IMR-90 (cell line): ENCODE results near the gene DENND2C. TPM values are rescaled to one million over a fixed set of nuclear protein-coding genes. Genes with fewer than 3 reads are reported as not detected.

Source experiments
- ATAC-seq: fragments of 200-7000 bp; cut with Tn5 transposase; 2 replicates; pipeline ENCODE4 v1.9.1; 2020; ENCODE audit warnings: low read depth, mild to moderate bottlenecking, moderate library complexity
- BruUV-seq: library from RNA; stranded (reverse); fragments of 400-500 nt; replicated peaks from 2 replicates; lab custom pipeline; 2021; lab: Mats Ljungman, UMichigan
- CTCF ChIA-PET: fragments of 300-600 bp; formaldehyde crosslinking; extraction: SDS; loops from one replicate; lab custom pipeline; 2021; ENCODE audit warnings: antibody characterized with exemption; lab: Yijun Ruan, JAX
- POLR2A ChIA-PET: fragments of 300-600 bp; sonication (Branson Sonifier 250); formaldehyde crosslinking; loops from one replicate; lab custom pipeline; 2022; ENCODE audit warnings: antibody characterized with exemption; ENCODE audit not compliant: unreplicated experiment; lab: Charles Lee
- DNase-seq: peaks from one replicate; pipeline ENCODE4 v3.0.0; 2013
- H2AFZ ChIP-seq: replicated peaks from 2 replicates; pipeline ENCODE3; 2013; ENCODE audit warnings: low read length, mild to moderate bottlenecking; ENCODE audit not compliant: poor library complexity
- H2AK5ac ChIP-seq: 2 replicates; pipeline ENCODE4 v1.6.1; 2013; ENCODE audit warnings: low read depth, low read length, inconsistent platforms
- H2AK9ac ChIP-seq: replicated peaks from 2 replicates; pipeline ENCODE3; 2013; ENCODE audit warnings: mild to moderate bottlenecking, low read depth, low read length, moderate library complexity; ENCODE audit not compliant: poor library complexity
- H2BK120ac ChIP-seq: 2 replicates; pipeline ENCODE4 v1.6.1; 2013; ENCODE audit warnings: low read depth, low read length, inconsistent platforms
- H2BK15ac ChIP-seq: 3 replicates; pipeline ENCODE4 v1.6.1; 2013; ENCODE audit warnings: low read depth, low read length, inconsistent platforms
- H2BK20ac ChIP-seq: 2 replicates; pipeline ENCODE4 v1.6.1; 2013; ENCODE audit warnings: low read depth, mild to moderate bottlenecking, inconsistent platforms, low read length, moderate library complexity
- H2BK5ac ChIP-seq: 2 replicates; pipeline ENCODE4 v1.6.1; 2013; ENCODE audit warnings: mild to moderate bottlenecking, low read depth, low read length, inconsistent platforms; ENCODE audit not compliant: poor library complexity, severe bottlenecking
- H3K14ac ChIP-seq: replicated peaks from 2 replicates; pipeline ENCODE4 v1.6.1; 2013; ENCODE audit warnings: low read depth, low read length, inconsistent platforms
- H3K18ac ChIP-seq: 2 replicates; pipeline ENCODE4 v1.6.1; 2013; ENCODE audit warnings: low read depth, low read length, control low read depth
- H3K23ac ChIP-seq: 2 replicates; pipeline ENCODE4 v1.6.1; 2013; ENCODE audit warnings: low read depth, low read length, inconsistent platforms
- H3K27ac ChIP-seq: 2 replicates; pipeline ENCODE4 v1.5.1; 2013; ENCODE audit warnings: mild to moderate bottlenecking, control low read depth, low read length; ENCODE audit not compliant: insufficient read depth
- H3K27me3 ChIP-seq: 2 replicates; pipeline ENCODE4 v1.6.1; 2013; ENCODE audit warnings: low read length; ENCODE audit not compliant: control insufficient read depth, insufficient read depth
- H3K36me3 ChIP-seq: 2 replicates; pipeline ENCODE4 v1.6.1; 2013; ENCODE audit warnings: low read length, mixed read lengths; ENCODE audit not compliant: control insufficient read depth, insufficient read depth
- H3K4ac ChIP-seq: 2 replicates; pipeline ENCODE4 v1.6.1; 2013; ENCODE audit warnings: low read depth, low read length, inconsistent platforms
- H3K4me1 ChIP-seq: 2 replicates; pipeline ENCODE4 v1.6.1; 2013; ENCODE audit warnings: low read length, mixed read lengths; ENCODE audit not compliant: control insufficient read depth, insufficient read depth
- H3K4me2 ChIP-seq: 2 replicates; pipeline ENCODE4 v1.6.1; 2013; ENCODE audit warnings: low read depth, mild to moderate bottlenecking, control low read depth, low read length, moderate library complexity
- H3K4me3 ChIP-seq: 2 replicates; pipeline ENCODE4 v1.5.1; 2013; ENCODE audit warnings: low read depth, mild to moderate bottlenecking, control low read depth, low read length, moderate library complexity; ENCODE audit not compliant: insufficient read depth
- H3K56ac ChIP-seq: 2 replicates; pipeline ENCODE4 v1.6.1; 2013; ENCODE audit warnings: low read length, inconsistent platforms; ENCODE audit not compliant: insufficient read depth; ENCODE audit errors: extremely low read depth
- H3K79me1 ChIP-seq, 2 experiments: 2 replicates each; pipeline ENCODE4 v1.6.1; 2013; ENCODE audit warnings: low read length in 2 of 2, inconsistent platforms in 1 of 2, low read depth in 1 of 2
- H3K9ac ChIP-seq: 2 replicates; pipeline ENCODE4 v1.6.1; 2013; ENCODE audit warnings: low read depth, low read length, control low read depth
- H3K9me1 ChIP-seq: 2 replicates; pipeline ENCODE4 v1.6.1; 2013; ENCODE audit warnings: low read length, inconsistent platforms; ENCODE audit not compliant: insufficient read depth
- H3K9me3 ChIP-seq: 2 replicates; pipeline ENCODE4 v1.6.1; 2013; ENCODE audit warnings: low read length; ENCODE audit not compliant: control insufficient read depth, insufficient read depth
- H4K20me1 ChIP-seq: 2 replicates; pipeline ENCODE4 v1.6.1; 2013; ENCODE audit warnings: low read length, inconsistent platforms; ENCODE audit not compliant: insufficient read depth
- H4K5ac ChIP-seq: 2 replicates; pipeline ENCODE4 v1.6.1; 2013; ENCODE audit warnings: mild to moderate bottlenecking, low read depth, low read length, control low read depth
- H4K8ac ChIP-seq, 2 experiments: 2 replicates each; pipeline ENCODE4 v1.6.1; 2013; ENCODE audit warnings: low read depth in 2 of 2, low read length in 2 of 2, control low read depth in 1 of 2, inconsistent platforms in 1 of 2
- H4K91ac ChIP-seq: 2 replicates; pipeline ENCODE4 v1.6.1; 2013; ENCODE audit warnings: low read depth, low read length, inconsistent platforms; ENCODE audit not compliant: insufficient read depth
- SMC3 ChIP-seq: fragments of 150-350 bp; IDR thresholded peaks from 2 replicates; pipeline ENCODE4 v1.6.1; 2016; ENCODE audit warnings: low read depth, mild to moderate bottlenecking, antibody characterized with exemption, low read length, moderate library complexity
- WGBS, 2 experiments: methylation state at CpG; one replicate each; pipeline versions ENCODE4 v1.1.5 to v1.1.7; 2013; ENCODE audit warnings: missing lambda C conversion rate in 2 of 2; ENCODE audit not compliant: insufficient read length in 1 of 2; ENCODE audit errors: extremely low coverage in 2 of 2; 5-methylcytosine and 5-hydroxymethylcytosine counted together
- dilution Hi-C: fragments of 300-500 bp; cut with HindIII; formaldehyde crosslinking; loops from one replicate; pipeline ENCODE4 v1.14.3; 2018; ENCODE audit warnings: low sequenced_read_pairs; ENCODE audit not compliant: unreplicated experiment
- in situ Hi-C: fragments of 300-500 bp; cut with MboI; formaldehyde crosslinking; loops from 3 replicates; pipeline ENCODE4 v1.14.3; 2019; ENCODE audit warnings: low sequenced_read_pairs, inconsistent platforms, mixed read lengths
- intact Hi-C: fragments of 100-400 bp; cut with micrococcal nuclease; formaldehyde crosslinking; loops from 2 replicates; pipeline ENCODE4 v1.10.0; 2022
- polyA plus RNA-seq, 3 experiments: library from polyadenylated mRNA; depleted of rRNA; stranded (reverse); fragments of >200 nt; gene quantifications; 2 replicates each; pipeline ENCODE4 v1.2.3, GENCODE V29; 2012; ENCODE audit warnings: low replicate concordance in 1 of 3
- total RNA-seq: library from RNA; depleted of rRNA; stranded (reverse); fragments of >200 nt; gene quantifications from 2 replicates; pipeline ENCODE4 v1.2.3, GENCODE V29; 2012

DENND2C gene
- total and polyA plus RNA-seq, 2 of the 4 experiments (the other 2 are of a cell fraction), result 0.58 to 2.2 TPM

DNA sequence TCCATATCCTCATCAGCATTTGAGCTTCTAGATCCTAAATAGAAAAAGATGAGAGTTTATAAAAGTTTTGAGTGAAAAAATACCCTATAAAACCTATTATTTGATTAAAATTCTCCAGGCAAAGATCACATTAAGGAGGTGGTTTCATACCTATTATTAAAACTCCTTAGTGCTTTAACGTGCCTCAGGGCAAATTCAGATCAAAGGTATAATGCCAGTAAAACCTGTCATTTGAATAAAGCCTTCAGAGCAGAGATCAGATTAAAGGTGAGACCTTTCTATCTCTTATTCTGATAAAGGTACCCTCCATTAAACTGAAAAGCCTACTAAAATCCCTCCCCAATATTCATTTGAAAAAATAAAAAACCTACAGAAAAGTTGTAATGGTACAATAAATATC lies 124.5 kb downstream of the DENND2C start:
- ChIA-PET POLR2A (interaction anchor here (0.6 kb wide), 1 partner anchor 157 kb away, joined by 3 read pairs; no protein-coding TSS in a partner anchor), CTCF (interaction anchor here (0.6 kb wide), 1 partner anchor 134 kb away, joined by 3 read pairs; no protein-coding TSS in a partner anchor)
- no peaks in the 10 kb centered on the region for H3K36me3 ChIP-seq
- no peak overlapping the region for H2AK5ac ChIP-seq
- no peaks in the 10 kb centered on the region for H3K9me1 ChIP-seq
- ATAC-seq (no peak), DNase-seq (no peak)
- intact Hi-C loops (no loop called here), dilution Hi-C loops (no loop called here), in situ Hi-C loops (no loop called here)
- no CpG with 5 or more reads among the region's 1 CpG for WGBS, 2 experiments
- no peak for TF ChIP-seq SMC3
- no peak overlapping the region for H3K23ac ChIP-seq
- H3K4ac ChIP-seq, result no peak overlapping the region
- no peak overlapping the region for H2BK15ac ChIP-seq
- H4K20me1 ChIP-seq, result no peaks in the 10 kb centered on the region
- H3K18ac ChIP-seq, result no peak overlapping the region
- no peak overlapping the region for H4K8ac ChIP-seq
- no peak overlapping the region for H2BK120ac ChIP-seq
- no peak overlapping the region for H3K27ac ChIP-seq
- H2AFZ ChIP-seq, result no peak overlapping the region
- H2AK9ac ChIP-seq, result no peak overlapping the region
- no peaks in the 10 kb centered on the region for H3K4me1 ChIP-seq
- no peak overlapping the region for H3K4me3 ChIP-seq
- BruUV-seq, result no TSS peak
- H3K14ac ChIP-seq, result no peak overlapping the region
- no peaks in the 10 kb centered on the region for H3K9me3 ChIP-seq
- no peak overlapping the region for H4K91ac ChIP-seq
- H3K79me1 ChIP-seq, result no peaks in the 10 kb centered on the region
- H3K27me3 ChIP-seq, result no peaks in the 10 kb centered on the region
- H3K56ac ChIP-seq, result no peak overlapping the region
- H3K4me2 ChIP-seq, result no peak overlapping the region
- no peak overlapping the region for H2BK5ac ChIP-seq
- no peak overlapping the region for H2BK20ac ChIP-seq
- no peak overlapping the region for H3K9ac ChIP-seq
- no peak overlapping the region for H4K5ac ChIP-seq
